H9 (cell line): ENCODE data around the gene PRDM2. TPM values are rescaled to one million over a fixed set of nuclear protein-coding genes. Genes with fewer than 3 reads are reported as not detected.

Experiments used
- DNase-seq: peaks from one replicate; pipeline ENCODE4 v3.0.0-alpha.2; 2017
- H2AFZ ChIP-seq: one replicate; pipeline ENCODE4 v1.6.1; 2013; ENCODE audit warnings: mild to moderate bottlenecking, low read length, control low read depth, moderate library complexity
- H2AK5ac ChIP-seq: 2 replicates; pipeline ENCODE4 v1.6.1; 2013; ENCODE audit warnings: low read length, control low read depth, mixed read lengths; ENCODE audit not compliant: insufficient read length
- H2BK120ac ChIP-seq: one replicate; pipeline ENCODE4 v1.6.1; 2013; ENCODE audit warnings: low read depth, mild to moderate bottlenecking, low read length, control low read depth, inconsistent platforms; ENCODE audit not compliant: poor library complexity, severe bottlenecking
- H2BK12ac ChIP-seq: 2 replicates; pipeline ENCODE4 v1.6.1; 2013; ENCODE audit warnings: low read length, control low read depth, mixed read lengths, low read depth; ENCODE audit not compliant: insufficient read length
- H2BK15ac ChIP-seq: 2 replicates; pipeline ENCODE4 v1.6.1; 2013; ENCODE audit warnings: low read depth, low read length, control low read depth
- H2BK20ac ChIP-seq: one replicate; pipeline ENCODE4 v1.6.1; 2013; ENCODE audit warnings: low read depth, mild to moderate bottlenecking, low read length, control low read depth, inconsistent platforms; ENCODE audit not compliant: poor library complexity, severe bottlenecking
- H2BK5ac ChIP-seq: 2 replicates; pipeline ENCODE4 v1.6.1; 2013; ENCODE audit warnings: low read length, control low read depth, mixed read lengths; ENCODE audit not compliant: insufficient read length
- H3K14ac ChIP-seq: 2 replicates; pipeline ENCODE4 v1.6.1; 2013; ENCODE audit warnings: low read length, control low read depth; ENCODE audit not compliant: insufficient read depth
- H3K18ac ChIP-seq: 2 replicates; pipeline ENCODE4 v1.6.1; 2013; ENCODE audit warnings: low read depth, mild to moderate bottlenecking, mixed read lengths, low read length, control low read depth; ENCODE audit not compliant: insufficient read length
- H3K23ac ChIP-seq: 2 replicates; pipeline ENCODE4 v1.6.1; 2013; ENCODE audit warnings: low read length, control low read depth, mixed read lengths, low read depth; ENCODE audit not compliant: insufficient read length
- H3K23me2 ChIP-seq: 2 replicates; pipeline ENCODE4 v1.6.1; 2013; ENCODE audit warnings: low read depth, mild to moderate bottlenecking, mixed read lengths, low read length, control low read depth; ENCODE audit not compliant: insufficient read length, poor library complexity, severe bottlenecking
- H3K27ac ChIP-seq: 2 replicates; pipeline ENCODE4 v1.5.1; 2013; ENCODE audit warnings: low read length, control low read depth, mixed read lengths, low read depth; ENCODE audit not compliant: insufficient read length
- H3K27me3 ChIP-seq: 2 replicates; pipeline ENCODE4 v1.6.1; 2013; ENCODE audit warnings: low read length, control low read depth, inconsistent platforms; ENCODE audit not compliant: insufficient read depth
- H3K4ac ChIP-seq: 2 replicates; pipeline ENCODE4 v1.6.1; 2013; ENCODE audit warnings: low read depth, mild to moderate bottlenecking, control low read depth, inconsistent platforms, low read length, moderate library complexity
- H3K4me1 ChIP-seq: 2 replicates; pipeline ENCODE4 v1.6.1; 2013; ENCODE audit warnings: low read length, control low read depth, inconsistent platforms; ENCODE audit not compliant: insufficient read depth
- H3K4me2 ChIP-seq: 2 replicates; pipeline ENCODE4 v1.6.1; 2013; ENCODE audit warnings: low read length, control low read depth, mixed read lengths; ENCODE audit not compliant: insufficient read length, insufficient read depth
- H3K56ac ChIP-seq: 2 replicates; pipeline ENCODE4 v1.6.1; 2013; ENCODE audit warnings: low read depth, mild to moderate bottlenecking, mixed read lengths, low read length, control low read depth; ENCODE audit not compliant: insufficient read length
- H3K79me1 ChIP-seq: 2 replicates; pipeline ENCODE4 v1.6.1; 2013; ENCODE audit warnings: low read depth, mild to moderate bottlenecking, moderate library complexity, low read length, control low read depth, inconsistent platforms; ENCODE audit not compliant: insufficient read depth, poor library complexity, severe bottlenecking
- H3K79me2 ChIP-seq: 2 replicates; pipeline ENCODE4 v1.6.1; 2013; ENCODE audit warnings: low read length, control low read depth, inconsistent platforms; ENCODE audit not compliant: insufficient read depth
- H3K9ac ChIP-seq: 2 replicates; pipeline ENCODE4 v1.6.1; 2013; ENCODE audit warnings: low read length, control low read depth, mixed read lengths; ENCODE audit not compliant: insufficient read length; ENCODE audit errors: extremely low read depth
- H3K9me3 ChIP-seq: one replicate; pipeline ENCODE4 v1.6.1; 2013; ENCODE audit warnings: low read depth, low read length, inconsistent platforms; ENCODE audit not compliant: control insufficient read depth
- H3T11ph ChIP-seq: one replicate; pipeline ENCODE4 v1.6.1; 2013; ENCODE audit warnings: mild to moderate bottlenecking, low read length, control low read depth, inconsistent platforms
- H4K20me1 ChIP-seq: one replicate; pipeline ENCODE4 v1.6.1; 2013; ENCODE audit not compliant: control insufficient read depth, insufficient read length, insufficient read depth
- H4K5ac ChIP-seq: 2 replicates; pipeline ENCODE4 v1.6.1; 2013; ENCODE audit warnings: low read depth, mild to moderate bottlenecking, mixed read lengths, low read length, control low read depth; ENCODE audit not compliant: insufficient read length
- H4K8ac ChIP-seq: replicated peaks from 2 replicates; pipeline ENCODE4 v1.6.1; 2013; ENCODE audit warnings: low read length, control low read depth, mixed read lengths, low read depth; ENCODE audit not compliant: insufficient read length
- H4K91ac ChIP-seq: 2 replicates; pipeline ENCODE4 v1.6.1; 2013; ENCODE audit warnings: low read depth, mild to moderate bottlenecking, moderate library complexity, mixed read lengths, low read length, control low read depth; ENCODE audit not compliant: insufficient read length
- H3K27ac Mint-ChIP-seq, 3 experiments: 2 replicates in 2 of 3; 3 replicates in 1 of 3; pipeline ENCODE4 v1.8.0; 2020 to 2021; ENCODE audit warnings: mixed read lengths in 3 of 3, mild to moderate bottlenecking in 1 of 3, moderate library complexity in 1 of 3
- H3K27me3 Mint-ChIP-seq: 2 replicates; pipeline ENCODE4 v1.8.0; 2021; ENCODE audit warnings: low read depth, mild to moderate bottlenecking, moderate library complexity, mixed read lengths
- H3K36me3 Mint-ChIP-seq, 3 experiments: 2 replicates in 2 of 3; 3 replicates in 1 of 3; pipeline ENCODE4 v1.8.0; 2020 to 2021; ENCODE audit warnings: low read depth in 3 of 3, mixed read lengths in 3 of 3; ENCODE audit not compliant: insufficient read depth in 1 of 3
- H3K4me1 Mint-ChIP-seq, 2 experiments: 2 replicates each; pipeline ENCODE4 v1.8.0; 2020; ENCODE audit warnings: mixed read lengths in 2 of 2
- H3K4me3 Mint-ChIP-seq, 2 experiments: 2 replicates in 1 of 2; 3 replicates in 1 of 2; pipeline ENCODE4 v1.8.0; 2020 to 2021; ENCODE audit warnings: mild to moderate bottlenecking in 2 of 2, mixed read lengths in 2 of 2, moderate library complexity in 1 of 2
- H3K9me3 Mint-ChIP-seq, 2 experiments: 2 replicates in 1 of 2; 3 replicates in 1 of 2; pipeline ENCODE4 v1.8.0; 2020; ENCODE audit warnings: mild to moderate bottlenecking in 2 of 2, mixed read lengths in 2 of 2, moderate library complexity in 1 of 2
- CTCF ChIP-seq: fragments of 200-600 bp; sonication (generic); conservative IDR thresholded peaks from 3 replicates; pipeline ENCODE4 v1.8.0; 2021; ENCODE audit warnings: antibody characterized with exemption, mild to moderate bottlenecking
- WGBS: extraction: QIAGEN DNeasy Blood & Tissue Kit; methylation state at CpG from one replicate; pipeline ENCODE4 v1.1.7; 2013; ENCODE audit warnings: missing lambda C conversion rate, low lambda C conversion rate, mixed read lengths; ENCODE audit not compliant: insufficient read length; ENCODE audit errors: extremely low coverage; 5-methylcytosine and 5-hydroxymethylcytosine counted together
- total RNA-seq: library from RNA; stranded (reverse); gene quantifications from 2 replicates; pipeline ENCODE4 v1.2.1, GENCODE V29; 2021

The PRDM2 gene
- total RNA-seq, 1 experiment from 2014 or later: 24.5 TPM

- H3K79me1 ChIP-seq: no peaks in the 10 kb centered on the region
- H3K4me2 ChIP-seq: no peak overlapping the region
- H4K8ac ChIP-seq: no peak overlapping the region
- no peak for TF ChIP-seq CTCF
- no peak overlapping the region for H4K5ac ChIP-seq
- H2BK20ac ChIP-seq: no peak overlapping the region
- no peak overlapping the region for H2AK5ac ChIP-seq
- no peaks in the 10 kb centered on the region for H3K79me2 ChIP-seq
- no peaks in the 10 kb centered on the region for H3K23me2 ChIP-seq
- no peak overlapping the region for H3K27ac Mint-ChIP-seq
- no peak overlapping the region for H2AFZ ChIP-seq
- no CpG with 5 or more reads among the region's 5 CpGs for WGBS
- H3K4me3 Mint-ChIP-seq: no peak overlapping the region
- no peak overlapping the region for H4K91ac ChIP-seq
- no peak overlapping the region for H2BK12ac ChIP-seq
- H3K18ac ChIP-seq: no peak overlapping the region
- H3T11ph ChIP-seq: no peak overlapping the region
- peaks cover 12% of the 10 kb centered on the region for H3K27me3 Mint-ChIP-seq
- DNase-seq: no peak
- no peaks in the 10 kb centered on the region for H4K20me1 ChIP-seq
- H3K9ac ChIP-seq: no peak overlapping the region
- H3K9me3 ChIP-seq: no peaks in the 10 kb centered on the region
- H3K56ac ChIP-seq: no peak overlapping the region
- H3K23ac ChIP-seq: no peak overlapping the region
- H3K14ac ChIP-seq: no peak overlapping the region
- H3K4me1 Mint-ChIP-seq: no peaks in the 10 kb centered on the region
- H3K27ac ChIP-seq: no peak overlapping the region
- no peak overlapping the region for H3K4ac ChIP-seq
- no peak overlapping the region for H2BK120ac ChIP-seq
- no peaks in the 10 kb centered on the region for H3K4me1 ChIP-seq
- H3K27me3 ChIP-seq: no peaks in the 10 kb centered on the region
- no peak overlapping the region for H2BK5ac ChIP-seq
- no peaks in the 10 kb centered on the region for H3K9me3 Mint-ChIP-seq
- H2BK15ac ChIP-seq: no peak overlapping the region
- H3K36me3 Mint-ChIP-seq: no peaks in the 10 kb centered on the region
Observed at GRCh38 chr1:13732971-13733667, 33.1 kb downstream of the PRDM2 start.
